Trophoblast cell (in vitro differentiated cells and primary cell): ENCODE results near the gene PRLR.

Experiments
- DNase-seq, 2 donors: peaks; one replicate each; pipeline ENCODE4 v3.0.0-alpha.2; 2016
- H2AFZ ChIP-seq: 2 replicates; pipeline ENCODE4 v1.6.1; 2013; ENCODE audit warnings: low read length, moderate library complexity, mild to moderate bottlenecking; ENCODE audit not compliant: insufficient read depth, poor library complexity
- H2AK5ac ChIP-seq: 2 replicates; pipeline ENCODE4 v1.6.1; 2013; ENCODE audit warnings: mild to moderate bottlenecking, low read length
- H2BK120ac ChIP-seq: 2 replicates; pipeline ENCODE4 v1.6.1; 2013; ENCODE audit warnings: low read length, mild to moderate bottlenecking, moderate library complexity; ENCODE audit not compliant: insufficient read depth, poor library complexity
- H2BK12ac ChIP-seq: 2 replicates; pipeline ENCODE4 v1.6.1; 2013; ENCODE audit warnings: mild to moderate bottlenecking, low read length, moderate library complexity
- H2BK5ac ChIP-seq: 2 replicates; pipeline ENCODE4 v1.6.1; 2013; ENCODE audit warnings: low read length, low read depth, moderate library complexity, mild to moderate bottlenecking; ENCODE audit not compliant: poor library complexity
- H3K14ac ChIP-seq: 2 replicates; pipeline ENCODE4 v1.6.1; 2013; ENCODE audit warnings: mild to moderate bottlenecking, low read length
- H3K18ac ChIP-seq: 2 replicates; pipeline ENCODE4 v1.6.1; 2013; ENCODE audit warnings: mild to moderate bottlenecking, low read length
- H3K23ac ChIP-seq: 2 replicates; pipeline ENCODE4 v1.6.1; 2013; ENCODE audit warnings: low read length
- H3K27ac ChIP-seq: 2 replicates; pipeline ENCODE4 v1.5.1; 2013; ENCODE audit warnings: low read depth, mild to moderate bottlenecking, inconsistent platforms, low read length, moderate library complexity
- H3K27me3 ChIP-seq: 2 replicates; pipeline ENCODE4 v1.6.1; 2013; ENCODE audit warnings: inconsistent platforms, mild to moderate bottlenecking, low read length, moderate library complexity; ENCODE audit not compliant: insufficient read depth
- H3K36me3 ChIP-seq, 2 experiments: 1 replicate in 1 of 2; 2 replicates in 1 of 2; pipeline ENCODE4 v1.6.1; 2013; ENCODE audit warnings: low read length in 2 of 2, mild to moderate bottlenecking in 2 of 2, moderate library complexity in 1 of 2; ENCODE audit not compliant: insufficient read depth in 2 of 2, control insufficient read depth in 1 of 2
- H3K4ac ChIP-seq: 2 replicates; pipeline ENCODE4 v1.6.1; 2013; ENCODE audit warnings: low read depth, mild to moderate bottlenecking, low read length, moderate library complexity
- H3K4me1 ChIP-seq, 2 experiments: 1 replicate in 1 of 2; 2 replicates in 1 of 2; pipeline ENCODE4 v1.6.1; 2013; ENCODE audit warnings: low read length in 2 of 2, mild to moderate bottlenecking in 2 of 2, moderate library complexity in 1 of 2; ENCODE audit not compliant: insufficient read depth in 2 of 2, control insufficient read depth in 1 of 2
- H3K4me2 ChIP-seq: 2 replicates; pipeline ENCODE4 v1.6.1; 2013; ENCODE audit warnings: inconsistent platforms, mild to moderate bottlenecking, low read length, moderate library complexity
- H3K4me3 ChIP-seq: 2 replicates; pipeline ENCODE4 v1.5.1; 2013; ENCODE audit warnings: mild to moderate bottlenecking, low read depth, low read length, inconsistent platforms
- H3K79me1 ChIP-seq: one replicate; pipeline ENCODE4 v1.6.1; 2013; ENCODE audit warnings: low read length
- H3K79me2 ChIP-seq: 2 replicates; pipeline ENCODE4 v1.6.1; 2013; ENCODE audit warnings: low read length, mild to moderate bottlenecking; ENCODE audit not compliant: control insufficient read depth, insufficient read depth, poor library complexity
- H3K9ac ChIP-seq: 2 replicates; pipeline ENCODE4 v1.6.1; 2013; ENCODE audit warnings: mild to moderate bottlenecking, low read length
- H3K9me3 ChIP-seq: 2 replicates; pipeline ENCODE4 v1.6.1; 2013; ENCODE audit warnings: low read depth, mild to moderate bottlenecking, control low read depth, inconsistent platforms, low read length; ENCODE audit not compliant: insufficient read depth
- H4K12ac ChIP-seq: 2 replicates; pipeline ENCODE4 v1.6.1; 2013; ENCODE audit warnings: low read depth, mild to moderate bottlenecking, low read length, moderate library complexity
- H4K8ac ChIP-seq: 2 replicates; pipeline ENCODE4 v1.6.1; 2013; ENCODE audit warnings: low read depth, mild to moderate bottlenecking, low read length, moderate library complexity
- H4K91ac ChIP-seq: one replicate; pipeline ENCODE4 v1.6.1; 2013; ENCODE audit warnings: low read depth, mild to moderate bottlenecking, low read length, moderate library complexity
- WGBS: extraction: QIAGEN DNeasy Blood & Tissue Kit; methylation state at CpG from one replicate; pipeline ENCODE4 v1.1.7; 2013; ENCODE audit warnings: missing lambda C conversion rate; ENCODE audit not compliant: insufficient read length, insufficient coverage; ENCODE audit errors: extremely low coverage; 5-methylcytosine and 5-hydroxymethylcytosine counted together

PRLR gene

DNA sequence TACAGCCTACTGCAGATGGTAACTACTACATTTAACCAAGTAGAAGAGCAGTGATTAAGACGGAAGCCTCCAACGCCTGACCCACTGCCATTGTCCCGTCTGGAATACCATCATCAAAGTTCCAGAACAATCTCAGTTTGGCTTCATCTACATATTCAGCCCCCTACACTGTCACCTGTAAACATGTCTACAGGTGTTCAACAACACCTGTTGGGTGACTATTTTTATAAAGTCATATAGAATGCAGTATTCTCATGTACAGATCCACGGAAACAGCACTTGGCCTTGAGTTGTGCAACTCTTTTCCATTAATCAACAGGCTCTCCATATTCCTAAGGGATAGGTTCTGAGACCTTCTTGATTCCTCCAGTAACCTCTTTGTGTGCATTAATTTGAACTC is 129.3 kb downstream of the PRLR start:
- no peak for DNase-seq
- H2AFZ ChIP-seq, result no peak overlapping the region
- no peak overlapping the region for H2AK5ac ChIP-seq
- no peak overlapping the region for H3K4ac ChIP-seq
- no CpG with 5 or more reads among the region's 4 CpGs for WGBS
- no peak overlapping the region for H3K4me2 ChIP-seq
- no peak overlapping the region for H4K12ac ChIP-seq
- H3K27me3 ChIP-seq, result no peaks in the 10 kb centered on the region
- no peak overlapping the region for H3K18ac ChIP-seq
- no peak overlapping the region for H3K27ac ChIP-seq
- H3K4me1 ChIP-seq, result peaks cover 0 to 2% of the 10 kb centered on the region in 2 experiments
- no peaks in the 10 kb centered on the region for H3K36me3 ChIP-seq
- no peaks in the 10 kb centered on the region for H3K79me1 ChIP-seq
- H2BK12ac ChIP-seq, result no peak overlapping the region
- no peaks in the 10 kb centered on the region for H3K9me3 ChIP-seq
- H3K9ac ChIP-seq, result no peak overlapping the region
- no peak overlapping the region for H2BK5ac ChIP-seq
- no peak overlapping the region for H4K8ac ChIP-seq
- H3K14ac ChIP-seq, result no peak overlapping the region
- no peak overlapping the region for H4K91ac ChIP-seq
- H3K79me2 ChIP-seq, result no peaks in the 10 kb centered on the region
- H3K23ac ChIP-seq, result no peak overlapping the region
- no peak overlapping the region for H3K4me3 ChIP-seq
- no peak overlapping the region for H2BK120ac ChIP-seq

DNA sequence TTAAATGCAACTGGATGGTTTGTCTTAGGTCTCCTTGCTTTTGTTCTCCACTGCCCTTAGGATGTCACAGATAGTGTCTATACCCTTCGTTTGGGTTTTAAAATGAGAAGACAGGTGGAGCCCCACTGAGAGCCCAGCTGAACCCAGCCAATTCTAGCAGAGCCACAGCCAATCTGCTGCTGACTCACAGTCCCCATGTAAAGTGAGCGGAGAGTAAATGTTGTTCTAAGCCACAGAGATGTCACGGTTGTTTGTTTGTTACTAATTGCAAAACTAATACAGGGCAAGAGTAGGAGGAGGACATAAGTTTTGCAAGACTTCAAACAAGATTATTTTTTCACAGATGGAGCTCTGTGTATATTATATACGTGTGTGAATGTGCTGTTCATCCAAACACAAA is 132.1 kb downstream of the PRLR start:
- no peak for DNase-seq
- Histone ChIP-seq H3K27me3 (no peaks in the 10 kb centered on the region), H3K79me2 (no peaks in the 10 kb centered on the region), H3K4me3 (no peak overlapping the region), H3K9ac (no peak overlapping the region), H3K9me3 (no peaks in the 10 kb centered on the region), H3K23ac (no peak overlapping the region), H3K4ac (no peak overlapping the region), H4K12ac (no peak overlapping the region), H3K36me3 (no peaks in the 10 kb centered on the region), H2AK5ac (no peak overlapping the region), H2AFZ (no peak overlapping the region), H2BK12ac (no peak overlapping the region), H3K4me2 (no peak overlapping the region), H3K14ac (no peak overlapping the region), H3K4me1 (no peaks in the 10 kb centered on the region), H2BK120ac (no peak overlapping the region), H4K91ac (no peak overlapping the region), H3K79me1 (no peaks in the 10 kb centered on the region), H3K27ac (no peak overlapping the region), H2BK5ac (no peak overlapping the region), H3K18ac (no peak overlapping the region), H4K8ac (no peak overlapping the region)
- no CpG with 5 or more reads among the region's 4 CpGs for WGBS

DNA sequence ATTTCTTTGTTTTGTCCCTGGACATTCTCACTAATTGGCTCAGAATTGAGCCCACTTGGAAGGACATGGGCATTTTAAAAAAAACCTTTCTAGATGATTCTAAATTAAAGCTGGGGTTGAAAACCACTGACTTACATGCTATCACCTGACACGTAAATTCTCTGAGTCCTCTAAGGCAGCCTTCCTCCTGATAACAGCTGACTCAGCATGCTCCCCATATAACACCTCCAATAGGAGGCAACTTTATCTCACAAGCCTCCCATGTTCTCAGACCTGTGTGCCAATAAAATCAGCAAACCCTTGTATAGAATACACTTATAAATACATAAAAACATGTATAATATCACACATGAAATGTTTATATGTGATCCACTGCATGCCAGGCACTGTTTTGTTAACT is 133.4 kb downstream of the PRLR start:
- Histone ChIP-seq H3K9me3 (no peaks in the 10 kb centered on the region), H3K23ac (no peak overlapping the region), H3K4me1 (no peaks in the 10 kb centered on the region), H3K4me2 (no peak overlapping the region), H3K36me3 (no peaks in the 10 kb centered on the region), H2BK12ac (no peak overlapping the region), H4K12ac (no peak overlapping the region), H3K79me1 (no peaks in the 10 kb centered on the region), H2AFZ (no peak overlapping the region), H3K4ac (no peak overlapping the region), H4K91ac (no peak overlapping the region), H3K27me3 (no peaks in the 10 kb centered on the region), H2BK120ac (no peak overlapping the region), H3K79me2 (no peaks in the 10 kb centered on the region), H4K8ac (no peak overlapping the region), H3K9ac (no peak overlapping the region), H2AK5ac (no peak overlapping the region), H2BK5ac (no peak overlapping the region), H3K4me3 (no peak overlapping the region), H3K14ac (no peak overlapping the region), H3K27ac (no peak overlapping the region), H3K18ac (no peak overlapping the region)
- DNase-seq, result no peak
- WGBS, result no CpG with 5 or more reads among the region's 1 CpG

DNA sequence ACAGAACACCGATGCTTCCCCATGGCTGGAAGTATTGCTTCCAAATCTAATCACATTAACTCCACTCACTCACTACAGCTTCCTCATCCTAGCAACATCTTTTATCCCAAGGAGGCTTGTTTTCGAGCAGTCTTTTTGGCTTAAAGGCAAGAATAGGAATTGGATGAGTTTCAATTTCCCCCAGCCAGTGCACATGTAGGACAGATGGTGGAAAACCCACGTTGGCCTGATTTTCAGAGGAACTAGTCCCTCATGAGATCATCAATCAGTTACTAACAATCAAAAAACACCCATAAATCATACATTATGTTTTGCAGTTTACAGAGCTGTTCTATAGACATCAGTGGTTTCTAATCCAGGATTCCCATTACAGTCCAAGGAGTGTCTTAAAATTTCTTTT is 134.1 kb downstream of the PRLR start:
- no peaks in the 10 kb centered on the region for H3K27me3 ChIP-seq
- H2BK5ac ChIP-seq, result no peak overlapping the region
- H3K9me3 ChIP-seq, result no peaks in the 10 kb centered on the region
- no peak overlapping the region for H2BK120ac ChIP-seq
- H3K36me3 ChIP-seq, result no peaks in the 10 kb centered on the region
- H3K79me2 ChIP-seq, result no peaks in the 10 kb centered on the region
- no peak overlapping the region for H4K12ac ChIP-seq
- H3K79me1 ChIP-seq, result no peaks in the 10 kb centered on the region
- no peak overlapping the region for H2BK12ac ChIP-seq
- no peak for DNase-seq
- H3K18ac ChIP-seq, result no peak overlapping the region
- no peak overlapping the region for H2AFZ ChIP-seq
- H3K9ac ChIP-seq, result no peak overlapping the region
- H3K4ac ChIP-seq, result no peak overlapping the region
- H2AK5ac ChIP-seq, result no peak overlapping the region
- no peak overlapping the region for H3K14ac ChIP-seq
- no peak overlapping the region for H4K8ac ChIP-seq
- H3K27ac ChIP-seq, result no peak overlapping the region
- no peak overlapping the region for H3K4me2 ChIP-seq
- no peak overlapping the region for H3K4me3 ChIP-seq
- no CpG with 5 or more reads among the region's 3 CpGs for WGBS
- H4K91ac ChIP-seq, result no peak overlapping the region
- no peak overlapping the region for H3K23ac ChIP-seq
- no peaks in the 10 kb centered on the region for H3K4me1 ChIP-seq
